OCI-LY1 (cell line): ENCODE results near the gene MGAT4C.

Experiments
- EZH2 ChIP-seq: fragments of 200-600 bp; sonication (generic), shearing (Covaris generic); IDR thresholded peaks from 2 replicates; pipeline ENCODE4 v1.8.0; 2017; ENCODE audit warnings: borderline replicate concordance, mixed run types, mild to moderate bottlenecking, antibody characterized with exemption, low read length, moderate library complexity, mixed read lengths
- TF ChIP-seq, protein P1 (sequence below): fragments of 200-600 bp; sonication (generic), shearing (Covaris generic); IDR thresholded peaks from 2 replicates; pipeline ENCODE4 v1.5.1; 2017; ENCODE audit warnings: mild to moderate bottlenecking, antibody characterized with exemption, low read length, moderate library complexity, mixed read lengths

DNA sequence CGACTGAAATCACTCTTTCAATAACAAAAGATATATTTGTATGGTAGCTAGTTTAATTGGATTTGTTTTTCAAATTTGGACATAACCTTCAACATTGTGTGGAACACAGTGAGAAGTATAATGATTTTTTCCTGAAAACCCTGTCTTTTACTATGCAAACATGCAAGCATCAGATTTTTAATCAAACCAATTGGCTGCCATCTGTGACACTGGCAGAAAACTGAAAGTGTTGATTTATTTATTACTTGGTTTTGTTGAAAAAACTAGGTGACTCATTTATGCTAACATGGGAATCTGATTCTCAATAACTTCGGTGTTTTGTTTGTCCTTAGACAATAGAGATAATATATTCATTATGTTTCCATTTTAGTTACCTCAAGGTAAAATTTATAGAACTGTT is 300.1 kb downstream of the MGAT4C start:
- TF ChIP-seq, protein P1, sequence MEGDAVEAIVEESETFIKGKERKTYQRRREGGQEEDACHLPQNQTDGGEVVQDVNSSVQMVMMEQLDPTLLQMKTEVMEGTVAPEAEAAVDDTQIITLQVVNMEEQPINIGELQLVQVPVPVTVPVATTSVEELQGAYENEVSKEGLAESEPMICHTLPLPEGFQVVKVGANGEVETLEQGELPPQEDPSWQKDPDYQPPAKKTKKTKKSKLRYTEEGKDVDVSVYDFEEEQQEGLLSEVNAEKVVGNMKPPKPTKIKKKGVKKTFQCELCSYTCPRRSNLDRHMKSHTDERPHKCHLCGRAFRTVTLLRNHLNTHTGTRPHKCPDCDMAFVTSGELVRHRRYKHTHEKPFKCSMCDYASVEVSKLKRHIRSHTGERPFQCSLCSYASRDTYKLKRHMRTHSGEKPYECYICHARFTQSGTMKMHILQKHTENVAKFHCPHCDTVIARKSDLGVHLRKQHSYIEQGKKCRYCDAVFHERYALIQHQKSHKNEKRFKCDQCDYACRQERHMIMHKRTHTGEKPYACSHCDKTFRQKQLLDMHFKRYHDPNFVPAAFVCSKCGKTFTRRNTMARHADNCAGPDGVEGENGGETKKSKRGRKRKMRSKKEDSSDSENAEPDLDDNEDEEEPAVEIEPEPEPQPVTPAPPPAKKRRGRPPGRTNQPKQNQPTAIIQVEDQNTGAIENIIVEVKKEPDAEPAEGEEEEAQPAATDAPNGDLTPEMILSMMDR = no peak
- TF ChIP-seq EZH2 = no peak
